Ovary (tissue), 9 donors: Measurements from ENCODE around the gene MBD6. TPM values are rescaled to one million over a fixed set of nuclear protein-coding genes. Genes with fewer than 3 reads are reported as not detected.

ENCODE experiments used
- DNase-seq, 5 donors: peaks; one replicate each; pipeline ENCODE4 v3.0.0-alpha.2; 2019 to 2020
- H3K27ac ChIP-seq, 2 donors: fragments of 200-600 bp; one replicate each; pipeline versions ENCODE4 v1.5.1 to v1.8.0; 2019 to 2022
- H3K27me3 ChIP-seq: fragments of 200-600 bp; one replicate; pipeline ENCODE4 v1.8.0; 2022
- H3K36me3 ChIP-seq: fragments of 200-600 bp; sonication (generic); one replicate; pipeline ENCODE4 v1.5.1; 2019
- H3K4me1 ChIP-seq: one replicate; pipeline ENCODE4 v1.8.1; 2013; ENCODE audit warnings: mild to moderate bottlenecking, moderate library complexity; ENCODE audit not compliant: insufficient read depth
- H3K4me3 ChIP-seq: fragments of 200-600 bp; sonication (generic); one replicate; pipeline ENCODE4 v1.5.1; 2017
- H3K9me3 ChIP-seq, 2 donors: fragments of 200-600 bp in 1 of 2; sonication (generic) in 1 of 2; one replicate each; pipeline versions ENCODE4 v1.5.1 to v1.8.1; 2013 to 2019; ENCODE audit warnings: mild to moderate bottlenecking in 1 of 2, moderate library complexity in 1 of 2
- EP300 ChIP-seq: sonication (generic); formaldehyde crosslinking; IDR thresholded peaks from one replicate; pipeline ENCODE4 v1.6.1; 2017; ENCODE audit warnings: antibody characterized with exemption
- POLR2A ChIP-seq: fragments of 450-650 bp; IDR thresholded peaks from one replicate; pipeline ENCODE4 v1.6.1; 2017; ENCODE audit warnings: antibody characterized with exemption, mild to moderate bottlenecking, moderate library complexity
- WGBS, 3 donors: extraction: QIAGEN DNeasy Blood & Tissue Kit in 1 of 3; methylation state at CpG; one replicate each; pipeline versions ENCODE4 v1.1.5 to v1.1.7; 2013 to 2017; 5-methylcytosine and 5-hydroxymethylcytosine counted together
- intact Hi-C, 4 donors: fragments of 100-400 bp; cut with DNase I; formaldehyde crosslinking; loops; one replicate each; pipeline versions ENCODE4 v1.11.0 to v1.15.1; 2022 to 2023
- polyA plus RNA-seq, 2 donors: library from polyadenylated mRNA; stranded (reverse); fragments of 200-250 nt in 1 of 2; fragments of 350-450 nt in 1 of 2; fragmentation: Illumina TruSeq in 1 of 2; extraction: RNeasy Lipid Tissue Mini Kit (QIAGEN cat#74804) in 1 of 2; gene quantifications; one replicate each; pipeline ENCODE4 v1.2.3, GENCODE V29; 2013 to 2014
- total RNA-seq, 7 donors: library from RNA; depleted of rRNA in 2 of 7; stranded (reverse); fragments of >200 nt in 2 of 7; fragmentation: NEBNext Ultra II Directional in 3 of 7; extraction: Animal tissue kit (Norgen Biotek cat#: 25700) in 3 of 7; gene quantifications; one replicate each; pipeline versions ENCODE4 v1.1.0 to v1.2.4, GENCODE V29; 2016 to 2023
- TF ChIP-seq, protein P1 (sequence below), 3 donors: fragments of 450-650 bp in 2 of 3; fragments of 200-600 bp in 1 of 3; IDR thresholded peaks; one replicate each; pipeline versions ENCODE4 v1.5.1 to v1.8.0; 2016 to 2022; ENCODE audit warnings: antibody characterized with exemption in 3 of 3, mild to moderate bottlenecking in 1 of 3
- donor health status: DM: no; HTN: no; CAD: no; lungs with moderate emphysema.
- donor health status: DM: no; HTN: no; CAD: no.
- donor health status: Bipolar disorder and iron deficiency.
- donor health status: DM: yes; HTN: yes; CAD: no.
- donor health status: DM: no; HTN: no; CAD: no.
- donor health status: DM: yes; HTN: yes; CAD: no.

The MBD6 gene
- total and polyA plus RNA-seq, 9 donors = 18.1 to 122 (median 73.8) TPM

DNA sequence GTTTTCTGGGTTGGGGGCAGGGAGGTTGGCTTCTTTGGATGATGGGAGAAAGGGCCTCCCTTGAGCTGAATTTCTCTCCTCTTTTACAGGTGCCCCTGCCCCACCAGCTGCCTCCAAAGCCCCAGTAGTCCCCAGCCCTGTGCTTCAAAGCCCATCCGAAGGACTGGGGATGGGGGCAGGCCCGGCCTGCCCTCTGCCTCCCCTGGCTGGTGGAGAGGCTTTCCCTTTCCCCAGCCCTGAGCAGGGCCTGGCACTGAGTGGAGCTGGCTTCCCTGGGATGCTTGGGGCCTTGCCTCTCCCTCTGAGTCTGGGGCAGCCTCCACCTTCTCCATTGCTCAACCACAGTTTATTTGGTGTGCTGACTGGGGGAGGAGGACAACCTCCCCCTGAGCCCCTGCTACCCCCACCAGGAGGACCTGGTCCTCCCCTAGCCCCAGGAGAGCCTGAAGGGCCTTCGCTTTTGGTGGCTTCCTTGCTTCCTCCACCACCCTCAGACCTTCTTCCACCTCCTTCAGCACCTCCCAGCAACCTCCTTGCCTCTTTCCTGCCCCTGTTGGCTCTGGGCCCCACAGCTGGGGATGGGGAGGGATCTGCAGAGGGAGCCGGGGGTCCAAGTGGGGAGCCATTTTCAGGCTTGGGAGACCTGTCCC is 4.0 kb downstream of the MBD6 start:
- 63 to 75% (median 68%) methylated on average over 4 of the region's 4 CpGs for WGBS, 3 donors
- no peaks in the 10 kb centered on the region for H3K27me3 ChIP-seq
- H3K36me3 ChIP-seq = no peaks in the 10 kb centered on the region
- no peaks in the 10 kb centered on the region for H3K9me3 ChIP-seq
- H3K4me3 ChIP-seq = no peak overlapping the region
- DNase-seq = no peak
- peaks cover 9% of the 10 kb centered on the region for H3K4me1 ChIP-seq
- TF ChIP-seq EP300 (no peak), POLR2A (no peak)
- TF ChIP-seq, protein P1, sequence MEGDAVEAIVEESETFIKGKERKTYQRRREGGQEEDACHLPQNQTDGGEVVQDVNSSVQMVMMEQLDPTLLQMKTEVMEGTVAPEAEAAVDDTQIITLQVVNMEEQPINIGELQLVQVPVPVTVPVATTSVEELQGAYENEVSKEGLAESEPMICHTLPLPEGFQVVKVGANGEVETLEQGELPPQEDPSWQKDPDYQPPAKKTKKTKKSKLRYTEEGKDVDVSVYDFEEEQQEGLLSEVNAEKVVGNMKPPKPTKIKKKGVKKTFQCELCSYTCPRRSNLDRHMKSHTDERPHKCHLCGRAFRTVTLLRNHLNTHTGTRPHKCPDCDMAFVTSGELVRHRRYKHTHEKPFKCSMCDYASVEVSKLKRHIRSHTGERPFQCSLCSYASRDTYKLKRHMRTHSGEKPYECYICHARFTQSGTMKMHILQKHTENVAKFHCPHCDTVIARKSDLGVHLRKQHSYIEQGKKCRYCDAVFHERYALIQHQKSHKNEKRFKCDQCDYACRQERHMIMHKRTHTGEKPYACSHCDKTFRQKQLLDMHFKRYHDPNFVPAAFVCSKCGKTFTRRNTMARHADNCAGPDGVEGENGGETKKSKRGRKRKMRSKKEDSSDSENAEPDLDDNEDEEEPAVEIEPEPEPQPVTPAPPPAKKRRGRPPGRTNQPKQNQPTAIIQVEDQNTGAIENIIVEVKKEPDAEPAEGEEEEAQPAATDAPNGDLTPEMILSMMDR (IDR thresholded peaks at IDR 0.05) = no peak
- intact Hi-C loops = no loop called here
- H3K27ac ChIP-seq = no peak overlapping the region

DNA sequence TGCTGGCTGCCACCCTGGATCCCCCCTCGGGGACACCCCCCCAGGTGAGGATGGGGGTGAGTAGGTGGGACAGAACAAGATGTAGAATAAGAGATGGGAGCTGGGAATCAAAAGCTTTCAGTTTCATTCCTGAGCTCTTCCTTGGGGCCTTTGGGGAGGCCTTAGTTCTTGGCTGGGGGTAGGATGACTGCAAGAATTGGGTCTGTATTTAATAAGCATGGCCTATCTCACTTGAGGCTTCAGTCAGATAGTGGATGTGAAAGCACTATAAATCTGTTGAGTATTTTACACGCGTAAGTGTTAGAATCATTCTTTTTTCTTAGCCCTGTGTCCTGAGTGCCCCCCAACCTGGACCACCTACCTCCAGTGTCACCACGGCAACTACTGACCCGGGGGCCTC is 4.6 kb downstream of the MBD6 start:
- no peak for TF ChIP-seq POLR2A
- TF ChIP-seq, protein P1 (IDR thresholded peaks at IDR 0.05) = no peak
- TF ChIP-seq EP300 = no peak
- H3K27ac ChIP-seq = no peak overlapping the region
- no peaks in the 10 kb centered on the region for H3K27me3 ChIP-seq
- no peaks in the 10 kb centered on the region for H3K36me3 ChIP-seq
- H3K4me3 ChIP-seq = no peak overlapping the region
- no peak for DNase-seq
- intact Hi-C loops = no loop called here
- H3K9me3 ChIP-seq = no peaks in the 10 kb centered on the region
- H3K4me1 ChIP-seq = peaks cover 7% of the 10 kb centered on the region
- 56 to 62% (median 58%) methylated on average over 5 of the region's 5 CpGs for WGBS, 3 donors

DNA sequence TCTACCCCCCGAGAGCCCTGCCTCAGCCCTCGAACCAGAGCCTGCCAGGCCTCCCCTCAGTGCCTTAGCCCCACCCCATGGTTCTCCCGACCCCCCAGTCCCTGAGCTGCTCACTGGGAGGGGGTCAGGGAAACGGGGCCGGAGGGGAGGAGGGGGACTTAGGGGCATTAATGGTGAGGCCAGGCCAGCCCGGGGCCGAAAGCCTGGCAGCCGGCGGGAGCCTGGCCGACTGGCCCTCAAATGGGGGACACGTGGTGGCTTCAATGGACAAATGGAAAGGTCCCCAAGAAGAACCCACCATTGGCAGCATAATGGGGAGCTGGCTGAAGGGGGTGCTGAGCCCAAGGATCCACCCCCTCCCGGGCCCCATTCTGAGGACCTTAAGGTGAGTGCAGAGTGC is 5.6 kb downstream of the MBD6 start:
- no peak overlapping the region for H3K4me3 ChIP-seq
- no peaks in the 10 kb centered on the region for H3K36me3 ChIP-seq
- no peak for DNase-seq
- TF ChIP-seq POLR2A (no peak), EP300 (no peak)
- TF ChIP-seq, protein P1 (IDR thresholded peaks at IDR 0.05) = no peak
- H3K4me1 ChIP-seq = peaks cover 7% of the 10 kb centered on the region
- H3K9me3 ChIP-seq = no peaks in the 10 kb centered on the region
- 70 to 76% (median 75%) methylated on average over 12 of the region's 12 CpGs for WGBS, 3 donors
- no peaks in the 10 kb centered on the region for H3K27me3 ChIP-seq
- H3K27ac ChIP-seq = no peak overlapping the region
- intact Hi-C loops = no loop called here

DNA sequence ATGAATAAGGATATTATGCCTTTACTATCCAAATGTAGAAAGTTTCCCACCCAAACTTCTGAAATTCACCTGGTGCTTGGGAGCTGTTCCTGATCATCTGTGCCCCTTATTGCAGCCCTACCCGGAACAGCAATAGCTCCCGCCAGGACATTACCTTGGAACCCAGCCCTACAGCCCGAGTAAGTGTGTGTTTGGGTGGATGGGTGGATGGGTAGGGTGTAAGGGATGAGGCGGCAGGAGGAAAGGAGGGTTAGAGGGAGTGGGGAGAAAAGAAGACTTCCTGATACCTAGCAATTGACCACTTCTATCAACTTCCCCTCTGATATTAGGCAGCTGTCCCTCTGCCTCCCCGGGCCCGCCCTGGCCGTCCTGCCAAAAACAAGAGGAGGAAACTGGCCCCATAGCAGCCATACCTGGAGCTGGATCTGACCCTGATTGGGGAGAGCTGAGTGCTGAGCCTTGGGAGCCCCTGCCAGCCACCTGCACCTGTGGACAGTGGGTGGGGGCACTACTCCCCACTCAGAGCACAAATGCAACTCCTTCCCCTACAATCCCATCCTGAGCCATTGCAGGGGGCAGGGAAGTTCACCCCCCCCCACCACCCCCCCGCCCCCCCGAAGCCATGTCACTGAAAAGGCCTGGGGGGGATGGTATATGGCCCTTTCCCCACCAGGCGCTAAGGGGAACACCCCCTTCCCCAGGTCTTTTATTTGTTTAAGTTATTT is 6.4 kb downstream of the MBD6 start:
- no peak overlapping the region for H3K27ac ChIP-seq
- WGBS, 3 donors = 61 to 63% (median 63%) methylated on average over 9 to 10 of the region's 10 CpGs

More for the DNA sequence above, 6.4 kb downstream of the MBD6 start:
- H3K4me3 ChIP-seq = no peak overlapping the region
- no peak for DNase-seq
- TF ChIP-seq EP300 = no peak
- no peak for TF ChIP-seq POLR2A
- TF ChIP-seq, protein P1 (IDR thresholded peaks at IDR 0.05) = no peak
- H3K27me3 ChIP-seq = no peaks in the 10 kb centered on the region
- intact Hi-C loops = no loop called here
- peaks cover 2% of the 10 kb centered on the region for H3K4me1 ChIP-seq
- no peaks in the 10 kb centered on the region for H3K36me3 ChIP-seq
- H3K9me3 ChIP-seq = no peaks in the 10 kb centered on the region
